ENCODE results near the gene HLA-C. TPM values are rescaled to one million over a fixed set of nuclear protein-coding genes. Genes with fewer than 3 reads are reported as not detected.
A peak's percentile ranks its signal among the peaks of the same experiment; 100 is the strongest.
"Not testable (repeated sequence)": the region's sequence is repeated elsewhere in the genome, so short reads cannot be mapped to it uniquely, and the experiment has no call there.

The HLA-C gene
- total RNA-seq, 1 experiment from 2014 or later = 364 TPM

DNA sequence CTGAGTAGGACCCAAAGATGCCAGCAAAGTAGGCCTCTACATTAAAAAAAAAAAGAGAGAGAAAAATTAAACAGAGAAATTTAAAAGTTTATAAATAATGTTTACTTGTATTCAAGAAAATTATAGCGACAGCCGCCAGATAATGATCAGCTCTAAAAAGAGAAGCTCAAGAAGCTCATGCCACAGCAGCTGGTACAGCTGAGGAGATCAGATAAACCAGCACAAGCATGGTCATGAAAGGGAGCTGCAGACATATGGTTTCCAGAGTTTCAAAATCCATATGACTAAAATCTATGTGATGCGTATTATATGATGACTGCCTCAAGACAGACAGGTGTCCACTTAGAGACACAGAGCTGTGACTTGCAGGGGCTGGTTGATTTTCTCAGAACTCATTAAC is 13.6 kb upstream of the HLA-C start:
- no peaks in the 10 kb centered on the region for H3K9me3 ChIP-seq
- H3K36me3 ChIP-seq = no peaks in the 10 kb centered on the region
- no peak for DNase-seq
- no peaks in the 10 kb centered on the region for H3K27me3 ChIP-seq
- H3K4me3 ChIP-seq = no peak overlapping the region

DNA sequence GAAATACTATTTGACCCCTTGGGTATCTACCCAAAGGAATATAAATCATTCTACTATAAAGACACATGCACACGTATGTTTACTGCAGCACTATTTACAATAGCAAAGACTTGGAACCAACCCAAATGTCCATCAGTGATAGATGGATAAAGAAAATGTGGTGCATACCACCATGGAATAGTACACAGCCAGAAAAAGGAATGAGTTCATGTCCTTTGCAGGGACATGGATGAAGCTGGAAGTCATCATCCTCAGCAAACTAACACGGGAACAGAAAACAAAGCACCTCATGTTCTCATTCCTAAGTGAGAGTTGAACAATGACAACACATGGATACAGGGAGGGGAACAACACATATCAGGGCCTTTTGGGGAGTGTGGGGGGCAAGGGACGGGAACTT is 7.8 kb upstream of the HLA-C start:
- H3K27me3 ChIP-seq, H3K4me3 ChIP-seq, DNase-seq, H3K36me3 ChIP-seq, H3K9me3 ChIP-seq: not testable (repeated sequence)

DNA sequence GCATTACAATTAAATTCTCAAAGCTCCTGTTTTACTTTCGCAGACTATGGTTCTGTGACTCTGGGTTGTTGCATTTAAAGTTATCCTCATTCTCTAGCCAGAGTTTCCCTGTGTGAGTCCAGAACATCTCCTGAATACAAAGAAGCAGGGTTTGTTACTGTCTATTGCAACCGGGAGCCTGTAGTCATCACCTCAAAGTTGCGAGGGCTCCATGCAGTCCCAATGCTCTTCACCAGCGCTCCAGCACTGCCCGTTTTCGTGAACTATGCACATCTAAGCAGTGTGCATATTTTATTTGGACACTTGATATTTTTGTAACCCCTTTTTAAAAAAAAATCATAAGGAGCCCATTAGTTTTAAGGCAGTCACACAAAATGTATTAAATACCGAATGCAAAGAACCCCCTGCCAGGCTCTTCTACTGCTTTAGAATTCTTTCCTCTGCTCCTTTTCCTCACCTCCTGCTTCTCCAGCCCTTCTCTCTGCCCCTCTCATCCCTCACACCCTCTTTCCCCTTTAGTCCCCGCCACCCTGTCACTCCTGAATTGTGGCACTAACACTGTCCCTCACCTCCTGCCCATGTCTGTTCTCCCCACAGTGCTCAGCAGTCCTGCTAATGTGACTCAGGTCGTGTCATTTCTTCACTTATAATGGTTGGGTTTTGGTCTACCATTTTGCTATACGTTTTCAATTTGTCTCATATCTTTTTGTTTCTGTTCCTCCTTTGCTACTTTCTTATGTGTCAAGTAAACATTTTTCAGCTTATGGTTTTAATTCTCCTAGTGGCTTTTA is 1.1 kb upstream of the HLA-C start:
- no peaks in the 10 kb centered on the region for H3K9me3 ChIP-seq
- no peaks in the 10 kb centered on the region for H3K27me3 ChIP-seq
- peaks cover 14% of the 10 kb centered on the region for H3K36me3 ChIP-seq
- no peak for DNase-seq
- no peak overlapping the region; the same call in 1 of the 2 replicates for H3K4me3 ChIP-seq

DNA sequence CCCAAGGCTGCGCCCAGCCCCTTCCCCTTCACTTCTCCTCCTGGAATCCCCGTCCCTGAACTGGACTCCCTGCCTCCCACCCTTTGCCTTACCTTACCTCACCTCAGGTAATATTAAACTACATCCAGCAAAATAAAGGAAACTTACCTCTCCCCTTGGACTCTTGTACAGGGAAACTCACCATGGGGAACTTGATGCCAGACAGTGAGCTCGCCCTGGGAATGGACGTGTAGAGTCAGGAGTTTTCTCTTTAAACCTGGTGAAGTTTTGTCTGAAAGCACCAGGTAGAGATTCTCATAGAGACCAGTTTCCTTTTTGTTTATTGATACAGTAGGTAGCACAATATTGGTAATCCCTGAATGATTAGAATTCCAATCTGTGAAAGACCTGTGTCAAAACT is 544 bp upstream of the HLA-C start:
- H3K36me3 ChIP-seq = peaks cover 14% of the 10 kb centered on the region
- H3K9me3 ChIP-seq = no peaks in the 10 kb centered on the region
- H3K4me3 ChIP-seq = peak overlapping the region; percentile 87
- H3K27me3 ChIP-seq = no peaks in the 10 kb centered on the region
- DNase-seq = no peak

DNA sequence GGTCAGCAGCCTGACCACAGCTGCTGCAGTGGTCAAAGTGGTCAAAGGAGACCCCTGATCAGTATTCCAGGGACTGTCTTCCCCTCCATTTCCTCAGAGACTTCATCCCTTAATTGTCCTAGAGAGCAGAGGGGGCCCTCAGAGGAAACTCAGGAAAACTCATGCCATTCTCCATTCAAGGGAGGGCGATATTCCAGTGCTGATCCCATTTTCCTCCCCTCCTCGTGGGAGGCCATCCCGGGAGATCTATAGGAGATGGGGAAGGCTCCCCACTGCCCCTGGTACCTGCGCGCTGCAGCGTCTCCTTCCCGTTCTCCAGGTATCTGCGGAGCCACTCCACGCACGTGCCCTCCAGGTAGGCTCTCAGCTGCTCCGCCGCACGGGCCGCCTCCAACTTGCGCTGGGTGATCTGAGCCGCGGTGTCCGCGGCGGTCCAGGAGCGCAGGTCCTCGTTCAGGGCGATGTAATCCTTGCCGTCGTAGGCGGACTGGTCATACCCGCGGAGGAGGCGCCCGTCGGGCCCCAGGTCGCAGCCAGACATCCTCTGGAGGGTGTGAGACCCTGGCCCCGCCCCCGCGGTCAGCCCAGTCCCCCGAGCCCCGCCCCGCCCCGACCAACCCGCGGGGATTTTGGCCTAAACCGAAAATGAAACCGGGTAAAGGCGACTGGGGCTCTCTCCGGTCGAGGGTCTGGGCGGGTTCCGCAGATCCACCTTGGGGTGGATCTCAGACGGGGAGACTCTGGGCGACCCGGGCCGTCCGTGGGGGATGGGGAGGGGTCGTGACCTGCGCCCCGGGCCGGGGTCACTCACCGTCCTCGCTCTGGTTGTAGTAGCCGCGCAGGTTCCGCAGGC is 878 bp downstream of the HLA-C start:
- DNase-seq = peak; percentile 78
- H3K4me3 ChIP-seq = peak overlapping the region; percentile 87
- peaks cover 14% of the 10 kb centered on the region for H3K36me3 ChIP-seq
- H3K9me3 ChIP-seq = no peaks in the 10 kb centered on the region
- no peaks in the 10 kb centered on the region for H3K27me3 ChIP-seq

DNA sequence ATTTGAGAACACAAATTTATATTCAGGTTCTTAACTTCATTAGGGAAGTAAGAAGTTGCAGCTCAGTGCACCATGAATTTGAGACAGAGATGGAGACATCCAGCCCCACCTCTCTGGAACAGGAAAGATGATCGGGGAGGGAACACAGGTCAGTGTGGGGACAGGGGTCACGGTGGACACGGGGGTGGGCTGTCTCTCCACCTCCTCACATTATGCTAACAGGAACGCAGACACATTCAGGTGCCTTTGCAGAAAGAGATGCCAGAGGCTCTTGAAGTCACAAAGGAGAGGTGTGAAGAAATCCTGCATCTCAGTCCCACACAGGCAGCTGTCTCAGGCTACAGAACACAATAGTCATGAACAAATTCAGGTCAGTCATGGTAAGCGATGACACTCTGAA is 3.1 kb downstream of the HLA-C start:
- no peak overlapping the region for H3K4me3 ChIP-seq
- no peak for DNase-seq
- H3K36me3 ChIP-seq = peaks cover 14% of the 10 kb centered on the region
- no peaks in the 10 kb centered on the region for H3K27me3 ChIP-seq
- H3K9me3 ChIP-seq = no peaks in the 10 kb centered on the region

DNA sequence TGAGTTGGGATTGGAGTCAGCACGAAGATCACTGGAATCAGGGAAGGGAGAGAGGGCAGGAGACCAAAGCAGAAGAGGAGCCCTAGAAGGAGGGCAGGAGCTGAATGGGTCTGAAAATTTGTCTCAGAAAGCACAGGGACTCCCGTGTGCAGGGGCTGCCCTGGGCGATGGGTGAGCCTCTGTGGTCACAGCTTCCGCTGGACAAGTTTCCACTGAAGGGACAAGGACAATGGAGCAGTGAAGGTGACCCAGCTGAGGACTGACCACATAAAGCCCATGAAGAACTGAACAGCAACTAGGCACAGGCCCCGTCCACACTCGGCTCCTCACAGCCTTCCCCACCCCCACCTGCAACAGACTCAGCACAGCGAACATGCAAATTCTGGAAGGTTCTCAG is 3.5 kb downstream of the HLA-C start:
- no peak for DNase-seq
- Histone ChIP-seq H3K4me3 (no peak overlapping the region), H3K36me3 (peaks cover 14% of the 10 kb centered on the region), H3K27me3 (no peaks in the 10 kb centered on the region), H3K9me3 (no peaks in the 10 kb centered on the region)

DNA sequence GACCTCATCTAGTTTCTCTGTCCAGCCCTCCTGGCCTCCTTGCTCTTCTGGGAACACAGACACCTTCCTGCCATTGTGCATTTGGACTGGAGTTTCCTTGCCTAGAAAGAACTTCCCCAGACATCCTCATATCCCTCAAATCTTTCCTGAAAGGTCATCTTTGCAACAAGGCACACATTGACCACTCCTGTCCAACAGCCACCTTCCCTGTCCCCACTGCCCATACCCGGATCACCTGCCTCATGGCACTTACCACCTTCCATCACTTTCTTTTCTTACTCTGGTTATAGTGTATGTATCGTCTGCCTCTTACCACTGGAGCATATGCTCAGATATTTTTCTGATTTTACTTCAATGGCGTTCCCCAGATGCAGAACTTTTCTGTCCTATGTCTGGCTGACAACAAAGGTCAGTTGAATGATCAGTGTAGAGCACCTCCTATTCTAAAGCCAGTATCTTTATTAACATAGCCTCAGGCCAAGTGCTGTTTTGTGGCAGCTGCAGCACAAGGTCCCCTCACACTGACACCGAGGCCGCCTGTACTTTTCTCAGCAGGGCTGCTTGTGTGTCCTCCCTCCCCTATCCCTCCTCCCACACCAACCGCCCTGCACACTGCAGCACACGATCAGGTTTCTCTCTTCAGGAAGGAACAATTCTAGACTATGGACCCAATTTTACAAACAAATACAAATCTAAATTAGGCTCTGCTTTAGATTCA is 4.1 kb downstream of the HLA-C start:
- DNase-seq = no peak
- no peak overlapping the region for H3K4me3 ChIP-seq
- H3K36me3 ChIP-seq = peaks cover 14% of the 10 kb centered on the region
- H3K9me3 ChIP-seq = no peaks in the 10 kb centered on the region
- H3K27me3 ChIP-seq = no peaks in the 10 kb centered on the region

DNA sequence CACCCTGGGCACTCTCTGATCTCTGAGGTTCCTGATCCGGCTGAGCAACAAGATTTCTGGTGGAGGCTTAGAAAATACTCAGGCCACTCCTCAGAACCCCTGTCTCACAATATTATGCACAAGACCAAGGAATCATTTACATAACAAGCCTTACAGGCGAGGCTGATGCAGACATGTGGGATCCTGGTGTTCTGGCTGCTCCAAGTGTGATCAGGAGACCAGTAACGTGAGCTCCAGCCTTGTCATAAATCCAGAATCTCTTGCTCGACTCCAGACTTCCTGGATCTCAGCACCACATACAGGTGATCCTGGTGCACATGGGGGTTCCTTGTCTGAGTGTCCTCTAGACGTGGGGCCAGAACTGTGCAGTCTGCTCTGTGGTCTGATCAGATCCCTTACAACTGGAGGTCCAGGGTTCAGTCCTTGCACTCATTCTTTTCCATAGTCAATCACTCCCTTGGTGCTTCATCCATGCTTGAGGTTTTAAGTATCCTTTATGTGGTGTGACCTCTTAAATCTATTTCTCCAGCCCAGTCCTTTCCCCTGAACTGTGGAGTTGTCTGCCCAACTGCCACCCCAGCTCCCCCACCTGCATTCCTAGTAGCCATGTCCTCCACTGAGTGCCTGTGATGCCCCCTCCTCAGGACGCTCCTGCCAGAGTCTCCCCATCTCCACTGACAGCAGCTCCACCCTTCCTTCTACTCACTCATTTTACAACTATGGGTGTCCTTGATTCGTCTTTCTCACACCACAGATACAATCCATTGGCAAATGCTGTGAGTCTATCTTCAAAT is 5.1 kb downstream of the HLA-C start:
- no peak for DNase-seq
- no peaks in the 10 kb centered on the region for H3K9me3 ChIP-seq
- peaks cover 14% of the 10 kb centered on the region for H3K36me3 ChIP-seq
- H3K4me3 ChIP-seq = no peak overlapping the region
- no peaks in the 10 kb centered on the region for H3K27me3 ChIP-seq

DNA sequence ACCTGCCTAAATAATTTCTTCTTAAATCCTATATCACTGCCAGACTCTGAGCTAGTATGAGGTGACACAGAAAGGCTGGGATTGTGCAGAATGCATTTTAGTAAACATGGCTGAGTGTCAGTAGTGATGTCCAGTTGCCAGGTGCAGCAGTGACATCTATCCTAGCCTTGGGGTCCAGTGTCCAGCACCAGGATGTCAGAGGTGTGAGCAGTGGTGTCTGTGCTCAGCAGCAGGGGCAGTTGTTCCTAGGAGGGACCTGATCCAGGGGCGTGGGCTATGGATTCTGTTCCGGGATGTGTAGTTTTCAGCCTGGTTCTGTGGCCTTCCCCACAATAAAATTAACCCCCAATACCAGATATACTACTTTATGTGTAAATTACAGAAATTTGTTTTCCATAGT is 6.0 kb downstream of the HLA-C start:
- Histone ChIP-seq H3K4me3 (no peak overlapping the region), H3K36me3 (peaks cover 13% of the 10 kb centered on the region), H3K9me3 (no peaks in the 10 kb centered on the region), H3K27me3 (no peaks in the 10 kb centered on the region)
- DNase-seq = no peak

DNA sequence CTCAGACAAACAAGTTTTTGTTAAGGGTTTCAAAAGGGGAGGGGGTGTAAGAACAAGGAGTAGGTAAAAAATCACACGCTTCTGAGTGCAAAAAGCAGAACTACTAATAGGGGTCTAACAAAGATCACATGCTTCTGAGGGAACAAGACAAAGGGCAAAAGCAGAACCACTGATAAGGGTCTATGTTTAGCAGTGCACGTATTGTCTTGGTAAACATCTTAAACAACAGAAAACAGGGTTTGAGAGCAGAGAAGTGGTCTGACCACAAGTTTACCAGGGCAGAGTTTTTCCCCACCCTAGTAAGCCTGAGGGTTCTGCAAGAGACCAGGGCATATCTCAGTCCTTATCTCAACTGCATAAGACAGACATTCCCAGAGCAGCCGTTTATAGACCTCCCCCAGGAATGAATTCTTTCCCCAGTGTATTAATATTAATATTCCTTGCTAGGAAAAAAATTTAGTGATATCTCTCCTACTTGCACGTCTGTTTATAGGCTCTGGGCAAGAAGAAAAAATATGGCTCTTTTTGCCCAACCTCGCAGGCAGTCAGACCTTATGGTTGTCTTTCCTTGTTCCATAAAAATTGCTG is 8.5 kb downstream of the HLA-C start:
- not testable (repeated sequence) for H3K27me3 ChIP-seq, H3K4me3 ChIP-seq, H3K9me3 ChIP-seq, DNase-seq, H3K36me3 ChIP-seq

DNA sequence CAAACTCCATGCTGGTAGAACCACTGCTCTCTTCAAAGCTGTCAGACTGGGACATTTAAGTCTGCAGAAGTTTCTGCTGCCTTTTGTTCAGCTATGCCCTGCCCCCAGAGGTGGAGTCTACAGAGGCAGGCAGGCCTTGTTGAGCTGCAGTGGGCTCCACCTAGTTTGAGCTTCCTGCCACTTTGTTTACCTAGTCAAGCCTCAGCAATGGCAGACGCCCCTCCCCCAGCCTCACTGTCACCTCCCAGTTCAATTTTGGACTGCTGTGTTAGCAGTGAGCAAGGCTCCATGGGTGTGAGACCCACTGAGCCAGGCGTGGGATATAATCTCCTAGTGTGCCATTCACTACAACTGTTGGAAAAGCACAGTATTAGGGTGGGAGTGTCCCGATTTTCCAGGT is 11.9 kb downstream of the HLA-C start:
- not testable (repeated sequence) for H3K36me3 ChIP-seq, H3K4me3 ChIP-seq, H3K27me3 ChIP-seq, H3K9me3 ChIP-seq, DNase-seq

DNA sequence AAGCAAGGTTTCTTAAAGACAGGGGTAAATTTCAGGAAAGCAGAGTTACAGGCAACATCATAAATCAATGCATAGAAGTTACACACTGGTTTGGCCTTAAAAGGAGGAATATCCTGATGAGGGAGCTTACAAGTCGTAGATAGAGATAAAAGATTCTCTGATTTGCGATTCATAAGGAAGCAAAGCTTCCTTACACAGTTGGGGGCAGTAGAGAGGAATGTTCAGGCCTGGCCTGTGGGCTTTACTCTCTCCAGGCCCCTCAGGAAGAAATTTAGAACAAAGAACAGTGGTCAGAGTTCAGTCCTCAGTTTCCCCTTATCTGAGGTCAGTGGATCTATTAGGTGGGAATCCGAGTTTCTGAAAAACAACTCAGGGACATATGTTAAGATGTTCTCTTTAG is 19.3 kb downstream of the HLA-C start:
- Histone ChIP-seq H3K27me3 (no peaks in the 10 kb centered on the region), H3K9me3 (no peaks in the 10 kb centered on the region), H3K4me3 (no peak overlapping the region), H3K36me3 (no peaks in the 10 kb centered on the region)
- no peak for DNase-seq

DNA sequence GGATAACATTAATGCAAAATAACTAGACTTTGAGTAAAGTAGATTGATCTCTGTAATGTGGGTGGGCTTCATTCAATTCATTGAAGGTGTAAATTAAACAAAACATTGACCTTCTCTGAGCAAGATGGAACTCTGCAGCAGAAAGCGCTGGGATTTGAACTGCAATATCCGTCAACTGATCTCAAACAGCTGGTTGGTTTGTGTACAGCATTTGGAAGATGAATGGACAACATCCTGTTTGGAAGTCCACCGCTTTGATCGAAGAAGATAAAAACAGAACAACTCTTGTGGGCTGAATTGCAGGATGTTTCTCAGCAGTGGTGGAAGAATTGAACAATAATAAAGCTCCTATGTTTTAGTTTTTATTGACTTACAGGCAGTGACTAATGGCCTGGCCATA is 20.6 kb downstream of the HLA-C start:
- Histone ChIP-seq H3K9me3 (0 out of 2 replicates have a peak, but pooled peaks cover 2% of the 10 kb centered on the region), H3K36me3 (no peaks in the 10 kb centered on the region), H3K4me3 (no peak overlapping the region), H3K27me3 (no peaks in the 10 kb centered on the region)
- DNase-seq = no peak

DNA sequence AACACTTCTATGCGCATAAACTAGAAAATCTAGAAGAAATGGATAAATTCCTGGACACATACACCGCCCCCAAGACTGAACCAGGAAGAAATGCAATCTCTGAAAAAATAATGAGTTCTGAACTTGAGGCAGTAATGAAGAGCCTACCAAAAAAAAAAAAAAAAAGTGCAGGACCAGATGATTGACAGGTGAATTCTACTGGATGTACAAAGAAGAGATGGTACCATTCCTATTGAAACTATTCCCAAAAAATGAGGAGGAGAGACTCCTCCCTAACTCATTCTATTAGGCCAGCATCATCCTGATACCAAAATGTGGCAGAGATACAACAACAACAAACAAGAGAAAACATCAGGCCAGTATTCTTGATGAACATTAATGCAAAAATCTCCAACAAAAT is 22.7 kb downstream of the HLA-C start:
- H3K36me3 ChIP-seq = no peaks in the 10 kb centered on the region
- no peak for DNase-seq
- no peak overlapping the region for H3K4me3 ChIP-seq
- H3K27me3 ChIP-seq = no peaks in the 10 kb centered on the region
- H3K9me3 ChIP-seq = 0 out of 2 replicates have a peak, but pooled peaks cover 2% of the 10 kb centered on the region

DNA sequence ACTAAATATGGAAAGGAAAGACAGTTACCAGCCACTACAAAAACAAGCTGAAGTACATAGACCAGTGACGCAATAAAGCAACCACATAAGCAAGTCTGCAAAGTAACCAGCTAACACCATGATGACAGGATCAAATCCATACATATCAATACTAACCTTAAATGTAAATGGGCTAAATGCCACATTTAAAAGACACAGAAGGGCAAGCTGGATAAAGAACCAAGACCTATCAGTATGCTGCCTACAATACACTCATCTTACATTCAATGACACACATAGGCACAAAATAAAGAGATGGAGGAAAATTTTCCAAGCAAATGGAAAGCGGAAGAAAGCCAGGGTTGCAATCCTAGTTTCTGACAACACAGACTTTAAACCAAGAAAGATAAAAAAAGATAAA is 24.1 kb downstream of the HLA-C start:
- Histone ChIP-seq H3K36me3 (no peaks in the 10 kb centered on the region), H3K4me3 (no peak overlapping the region), H3K27me3 (no peaks in the 10 kb centered on the region), H3K9me3 (0 out of 2 replicates have a peak, but pooled peaks cover 2% of the 10 kb centered on the region)
- no peak for DNase-seq
